Ectodermal cell (in vitro differentiated cells): ENCODE data around the gene TOGARAM1.

Source experiments
- H3K27ac ChIP-seq: 2 replicates; pipeline ENCODE4 v1.7.0; 2013; ENCODE audit warnings: mild to moderate bottlenecking, low read depth, low read length; ENCODE audit not compliant: insufficient read depth, poor library complexity, severe bottlenecking
- H3K27me3 ChIP-seq: 2 replicates; pipeline ENCODE4 v1.7.0; 2013; ENCODE audit warnings: mild to moderate bottlenecking, low read length; ENCODE audit not compliant: insufficient read depth, control insufficient read depth, poor library complexity, severe bottlenecking
- H3K36me3 ChIP-seq: one replicate; pipeline ENCODE4 v1.7.0; 2013; ENCODE audit warnings: low read length; ENCODE audit not compliant: control insufficient read depth, insufficient read depth
- H3K4me1 ChIP-seq: one replicate; pipeline ENCODE4 v1.7.0; 2013; ENCODE audit warnings: low read length; ENCODE audit not compliant: control insufficient read depth, insufficient read depth
- H3K4me3 ChIP-seq: 2 replicates; pipeline ENCODE4 v1.7.0; 2013; ENCODE audit warnings: low read depth, low read length, control low read depth; ENCODE audit not compliant: insufficient read depth
- H3K9me3 ChIP-seq: 2 replicates; pipeline ENCODE4 v1.7.0; 2013; ENCODE audit warnings: mild to moderate bottlenecking, low read length, moderate library complexity; ENCODE audit not compliant: control insufficient read depth
- WGBS, 2 experiments: methylation state at CpG; one replicate each; pipeline ENCODE4 v1.1.7; 2013; ENCODE audit warnings: missing lambda C conversion rate in 2 of 2; 5-methylcytosine and 5-hydroxymethylcytosine counted together

The TOGARAM1 gene

DNA sequence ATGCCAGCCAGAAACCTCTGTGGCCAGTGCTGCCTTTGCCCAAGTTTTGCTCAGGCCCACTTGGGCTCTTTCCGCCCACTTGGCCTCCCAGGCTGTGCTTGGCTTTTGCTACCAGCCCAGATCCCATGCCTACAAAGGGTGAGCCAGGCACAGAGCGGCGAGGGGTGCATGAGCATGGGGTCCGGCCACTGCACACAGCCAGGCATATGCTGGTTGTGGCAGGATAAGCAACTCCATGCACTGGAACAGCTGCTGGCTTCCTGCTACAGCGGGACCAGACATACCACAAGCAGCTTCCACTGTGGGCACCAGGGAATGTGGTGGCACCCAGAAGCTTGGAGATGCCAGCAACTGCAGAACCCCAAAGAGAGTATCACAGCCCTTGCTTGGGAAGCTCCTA, 76.3 kb downstream of the TOGARAM1 start:
- Histone ChIP-seq H3K4me3 (no peak overlapping the region), H3K27ac (no peak overlapping the region), H3K4me1 (no peaks in the 10 kb centered on the region), H3K36me3 (peaks cover 23% of the 10 kb centered on the region), H3K9me3 (no peaks in the 10 kb centered on the region), H3K27me3 (no peaks in the 10 kb centered on the region)
- 94 to 98% methylated on average over 5 of the region's 5 CpGs for WGBS, 2 experiments

DNA sequence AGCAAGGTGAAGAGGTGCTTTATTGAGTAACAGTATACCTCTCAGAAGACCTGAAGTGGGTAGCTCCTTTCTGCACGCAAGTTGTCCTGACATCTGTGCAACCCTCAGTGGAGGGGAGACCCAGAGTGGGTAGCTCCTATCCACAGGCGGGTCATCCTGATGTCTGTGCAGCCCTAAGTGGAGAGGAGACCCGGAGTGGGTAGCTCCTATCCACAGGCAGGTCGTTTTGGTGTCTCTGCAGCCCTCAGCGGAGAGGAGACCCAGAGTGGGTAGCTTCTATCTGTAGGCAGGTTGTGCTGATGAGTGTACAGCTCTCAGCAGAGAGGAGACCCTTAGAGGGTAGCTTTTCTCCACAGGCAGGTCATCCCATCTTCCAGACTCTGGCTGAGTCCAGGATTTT, 76.9 kb downstream of the TOGARAM1 start:
- Histone ChIP-seq H3K27me3 (no peaks in the 10 kb centered on the region), H3K9me3 (no peaks in the 10 kb centered on the region), H3K36me3 (peaks cover 23% of the 10 kb centered on the region), H3K4me1 (no peaks in the 10 kb centered on the region), H3K27ac (no peak overlapping the region), H3K4me3 (no peak overlapping the region)
- WGBS, 2 experiments: 93 to 95% methylated on average over 5 of the region's 5 CpGs

- 94 to 96% methylated on average over 2 of the region's 2 CpGs for WGBS, 2 experiments
- Histone ChIP-seq H3K36me3 (peaks cover 23% of the 10 kb centered on the region), H3K9me3 (no peaks in the 10 kb centered on the region), H3K4me3 (no peak overlapping the region), H3K27ac (no peak overlapping the region), H3K4me1 (no peaks in the 10 kb centered on the region), H3K27me3 (no peaks in the 10 kb centered on the region)
Observed at GRCh38 chr14:45039390-45039789, 77.4 kb downstream of the TOGARAM1 start.

DNA sequence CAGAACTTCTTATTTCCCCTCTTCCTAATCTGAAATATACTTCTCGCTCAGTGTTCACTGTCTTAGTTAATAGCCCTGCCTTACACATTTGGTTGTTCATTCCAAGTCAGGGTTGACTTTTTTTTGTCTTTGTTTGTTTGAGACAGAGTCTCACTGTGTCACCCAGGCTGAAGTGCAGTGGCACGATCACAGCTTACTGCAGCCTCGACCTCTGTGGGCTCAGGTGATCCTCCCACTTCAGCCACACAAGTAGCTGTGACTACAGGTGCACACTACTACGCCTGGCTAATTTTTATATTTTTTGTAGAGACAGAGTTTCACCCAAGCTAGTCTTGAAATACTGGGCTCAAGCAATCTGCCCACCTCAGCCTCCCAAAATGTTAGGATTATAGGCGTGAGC, 79.7 kb downstream of the TOGARAM1 start:
- Histone ChIP-seq H3K27me3 (no peaks in the 10 kb centered on the region), H3K4me3 (no peak overlapping the region), H3K36me3 (peaks cover 33% of the 10 kb centered on the region), H3K4me1 (no peaks in the 10 kb centered on the region), H3K27ac (no peak overlapping the region), H3K9me3 (no peaks in the 10 kb centered on the region)
- WGBS, 2 experiments: 96 to 97% methylated on average over 5 of the region's 5 CpGs

DNA sequence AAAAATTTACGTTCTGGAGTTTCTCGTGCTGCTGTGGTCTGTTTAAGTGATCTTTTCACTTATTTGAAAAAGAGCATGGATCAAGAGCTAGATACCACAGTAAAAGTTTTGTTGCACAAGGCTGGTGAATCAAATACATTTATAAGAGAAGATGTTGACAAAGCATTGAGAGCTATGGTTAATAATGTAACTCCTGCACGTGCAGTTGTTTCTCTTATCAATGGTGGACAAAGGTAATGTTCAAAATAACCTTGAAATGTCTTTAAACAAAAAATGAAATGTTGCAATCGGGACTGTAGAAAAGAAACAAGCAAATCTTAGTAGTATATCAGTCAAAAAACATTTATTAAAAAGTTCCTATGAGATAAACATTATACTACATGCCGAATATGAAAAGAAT, 82.6 kb downstream of the TOGARAM1 start:
- Histone ChIP-seq H3K27ac (no peak overlapping the region), H3K36me3 (peaks cover 12% of the 10 kb centered on the region), H3K4me1 (no peaks in the 10 kb centered on the region), H3K27me3 (no peaks in the 10 kb centered on the region), H3K4me3 (no peak overlapping the region), H3K9me3 (no peaks in the 10 kb centered on the region)
- 96 to 97% methylated on average over 3 to 4 of the region's 5 CpGs for WGBS, 2 experiments

DNA sequence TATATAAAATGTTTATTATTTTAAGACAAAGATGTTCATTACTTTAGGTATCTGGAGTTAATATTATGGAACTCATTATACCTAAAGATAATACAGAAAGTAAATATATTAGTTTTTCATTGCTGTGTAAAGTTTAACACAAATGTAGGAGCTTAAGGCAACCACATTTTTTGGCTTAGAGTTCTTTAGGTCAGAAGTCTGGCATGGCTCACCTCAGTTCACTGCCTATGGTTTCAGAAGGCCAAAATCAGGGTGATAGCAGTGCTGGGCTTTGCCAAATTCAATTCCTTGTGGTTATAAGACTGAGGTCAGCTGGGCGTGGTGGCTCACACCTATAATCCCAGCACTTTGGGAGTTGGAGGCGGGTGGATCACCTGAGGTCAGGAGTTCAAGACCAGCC, 86.4 kb downstream of the TOGARAM1 start:
- H3K9me3 ChIP-seq: no peaks in the 10 kb centered on the region
- H3K4me3 ChIP-seq: no peak overlapping the region
- H3K4me1 ChIP-seq: no peaks in the 10 kb centered on the region
- WGBS, 2 experiments: 92 to 94% methylated on average over 2 of the region's 2 CpGs
- no peaks in the 10 kb centered on the region for H3K27me3 ChIP-seq
- no peak overlapping the region for H3K27ac ChIP-seq
- H3K36me3 ChIP-seq: peaks cover 11% of the 10 kb centered on the region

GRCh38 chr14:45051180-45051579, 89.2 kb downstream of the TOGARAM1 start:
- H3K27ac ChIP-seq: no peak overlapping the region
- H3K4me3 ChIP-seq: no peak overlapping the region
- H3K9me3 ChIP-seq: no peaks in the 10 kb centered on the region
- H3K27me3 ChIP-seq: no peaks in the 10 kb centered on the region
- H3K4me1 ChIP-seq: no peaks in the 10 kb centered on the region
- H3K36me3 ChIP-seq: peaks cover 8% of the 10 kb centered on the region

GRCh38 chr14:45051896-45052295, 89.9 kb downstream of the TOGARAM1 start:
- Histone ChIP-seq H3K4me3 (no peak overlapping the region), H3K36me3 (peaks cover 3% of the 10 kb centered on the region)
- WGBS, 2 experiments: 75 to 82% methylated on average over 2 to 4 of the region's 4 CpGs

GRCh38 chr14:45057349-45057748, 95.4 kb downstream of the TOGARAM1 start:
- no peaks in the 10 kb centered on the region for H3K27me3 ChIP-seq
- 90 to 100% methylated on average over 2 of the region's 2 CpGs for WGBS, 2 experiments
- peaks cover 3% of the 10 kb centered on the region for H3K36me3 ChIP-seq
- no peaks in the 10 kb centered on the region for H3K9me3 ChIP-seq
- H3K27ac ChIP-seq: no peak overlapping the region
- H3K4me3 ChIP-seq: no peak overlapping the region
- H3K4me1 ChIP-seq: no peaks in the 10 kb centered on the region

More at GRCh38 chr14:45051896-45052295, 89.9 kb downstream of the TOGARAM1 start:
- no peaks in the 10 kb centered on the region for H3K9me3 ChIP-seq
- no peaks in the 10 kb centered on the region for H3K4me1 ChIP-seq
- no peak overlapping the region for H3K27ac ChIP-seq
- no peaks in the 10 kb centered on the region for H3K27me3 ChIP-seq

- Histone ChIP-seq H3K27ac (no peak overlapping the region), H3K27me3 (no peaks in the 10 kb centered on the region), H3K4me3 (no peak overlapping the region), H3K36me3 (peaks cover 3% of the 10 kb centered on the region), H3K9me3 (no peaks in the 10 kb centered on the region), H3K4me1 (no peaks in the 10 kb centered on the region)
Observed at GRCh38 chr14:45057881-45058364, 95.9 kb downstream of the TOGARAM1 start.

DNA sequence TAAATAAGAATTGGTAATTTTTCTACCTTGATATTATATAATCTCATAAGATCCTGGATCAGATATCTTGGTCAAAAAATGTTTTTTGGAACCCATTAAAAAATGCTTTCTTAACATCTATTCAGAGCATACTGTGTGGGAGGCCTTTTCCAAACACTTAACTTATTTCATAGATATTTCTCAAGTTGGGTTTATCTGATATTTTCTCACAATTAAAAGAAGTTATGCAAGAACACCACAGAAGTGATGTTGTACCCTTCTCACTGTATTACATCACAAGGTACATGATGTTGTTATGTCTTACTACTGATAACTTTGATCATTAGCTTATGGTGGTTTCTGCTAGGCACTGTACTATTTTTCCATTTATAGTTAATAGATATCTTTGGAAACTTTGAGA, 98.6 kb downstream of the TOGARAM1 start:
- Histone ChIP-seq H3K4me3 (no peak overlapping the region), H3K36me3 (no peaks in the 10 kb centered on the region), H3K4me1 (no peaks in the 10 kb centered on the region), H3K27me3 (no peaks in the 10 kb centered on the region), H3K27ac (no peak overlapping the region), H3K9me3 (no peaks in the 10 kb centered on the region)
